SW480 (cell line): ENCODE results near the gene ATP5MC3.

ENCODE experiments used
- DNase-seq: peaks from one replicate; pipeline ENCODE4 v3.0.0-alpha.2; 2016; ENCODE audit warnings: low spot score

ATP5MC3 gene

DNA sequence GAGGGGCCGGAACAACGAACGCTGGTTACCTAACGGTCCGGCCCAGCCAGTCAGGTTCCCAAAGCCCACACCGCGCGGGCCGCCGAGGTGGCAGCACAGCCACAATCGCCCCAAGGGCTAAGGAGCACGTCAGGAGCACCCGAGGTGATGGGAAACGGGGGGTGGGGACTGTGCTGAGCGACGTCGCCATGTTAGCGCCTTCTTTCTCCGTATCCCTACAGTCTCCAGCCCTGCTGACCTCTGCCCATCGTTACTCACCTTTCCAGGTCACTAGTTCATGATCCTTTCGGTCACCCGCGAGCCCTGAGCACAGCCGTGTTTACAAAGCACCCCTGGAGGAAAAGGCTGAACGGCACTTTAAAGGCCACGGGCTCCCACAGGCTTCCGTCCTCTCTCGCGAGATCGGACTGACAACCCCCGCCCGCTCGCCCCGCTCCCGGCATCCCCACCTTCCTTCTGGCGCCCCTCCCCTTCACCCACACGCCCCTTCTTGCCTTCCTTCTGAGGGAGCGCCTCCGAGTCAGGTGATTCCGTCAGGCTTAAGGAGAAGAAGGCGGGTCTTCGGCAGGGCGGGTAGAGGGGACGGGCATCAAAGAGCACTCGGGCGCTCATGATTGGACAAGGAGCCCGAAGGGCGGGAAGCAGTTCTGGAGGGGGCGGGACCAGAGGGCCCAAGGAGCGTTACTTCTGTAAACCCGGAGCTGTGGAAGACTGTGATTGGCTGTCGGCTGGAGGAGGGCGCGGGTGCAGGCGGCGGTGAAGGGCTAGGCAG, 13.5 kb downstream of the ATP5MC3 start, which contains the start of gene ATF2:
Gene ATF2 (minus strand): TSS at position 412 of the 772 bp plus-strand sequence. CDS start 31,760 bp downstream, outside the sequence.
- peak; percentile 98 for DNase-seq

DNA sequence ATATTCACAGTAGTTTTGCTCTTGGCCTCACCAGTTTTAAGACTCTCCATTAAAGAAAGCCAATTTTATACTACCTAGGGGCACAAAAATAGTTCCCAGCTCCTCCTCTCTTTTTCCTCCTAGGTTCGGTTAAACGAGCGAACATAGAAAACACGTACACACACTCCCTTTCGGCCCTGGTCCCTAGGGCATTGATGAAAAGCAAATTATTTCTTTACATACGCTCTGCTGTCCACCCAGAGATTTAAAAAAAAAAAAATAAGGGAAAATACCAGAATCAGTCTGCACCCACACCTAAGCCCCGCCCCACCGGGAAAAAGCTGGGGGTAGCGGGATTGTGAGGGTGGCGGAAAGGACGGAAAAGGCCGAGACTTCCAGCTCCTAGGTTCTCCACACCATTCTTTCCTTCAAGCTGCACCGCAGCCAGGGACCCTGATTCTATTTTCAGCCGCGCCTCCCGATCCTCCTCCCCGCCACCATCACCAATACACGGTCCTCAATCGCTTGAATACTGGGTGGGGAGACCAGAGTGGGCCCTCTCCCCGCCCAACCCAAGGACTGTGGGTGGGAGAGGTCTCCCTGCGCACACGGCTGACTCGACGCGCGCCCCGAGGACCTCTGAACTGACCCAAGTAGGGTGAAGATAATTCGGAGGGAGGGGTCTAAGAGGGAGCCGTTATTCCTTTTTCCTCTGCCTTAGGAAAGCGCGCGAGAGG, 14.3 kb downstream of the ATP5MC3 start:
- DNase-seq, result peak; percentile 42

- DNase-seq, result no peak
These were observed 15.2 kb downstream of the ATP5MC3 start for GRCh38 chr2:175166216-175166824.

- DNase-seq, result no peak
These were observed 17.3 kb downstream of the ATP5MC3 start for GRCh38 chr2:175164235-175164634.

GRCh38 chr2:175158894-175159293, 22.6 kb downstream of the ATP5MC3 start:
- DNase-seq, result no peak

DNA sequence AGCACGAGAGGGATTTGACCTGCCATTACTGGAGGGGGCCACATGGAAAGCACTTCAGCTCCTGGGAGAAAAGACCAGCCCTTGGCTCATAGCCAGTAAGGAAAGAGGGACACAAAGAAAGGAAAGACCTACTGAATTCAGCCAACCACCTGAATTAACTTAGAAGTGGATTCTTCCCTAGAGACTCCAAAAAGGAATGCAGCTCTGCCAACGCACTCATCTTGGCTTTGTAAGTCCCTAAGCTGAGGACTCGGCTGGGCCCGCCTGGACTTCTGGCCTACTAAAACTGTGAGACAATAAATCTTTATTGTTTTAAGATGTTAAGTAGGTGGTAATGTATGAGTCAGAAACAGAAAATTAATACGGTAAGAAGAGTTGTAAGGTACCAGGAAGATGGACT, 25.0 kb downstream of the ATP5MC3 start:
- DNase-seq, result no peak

DNA sequence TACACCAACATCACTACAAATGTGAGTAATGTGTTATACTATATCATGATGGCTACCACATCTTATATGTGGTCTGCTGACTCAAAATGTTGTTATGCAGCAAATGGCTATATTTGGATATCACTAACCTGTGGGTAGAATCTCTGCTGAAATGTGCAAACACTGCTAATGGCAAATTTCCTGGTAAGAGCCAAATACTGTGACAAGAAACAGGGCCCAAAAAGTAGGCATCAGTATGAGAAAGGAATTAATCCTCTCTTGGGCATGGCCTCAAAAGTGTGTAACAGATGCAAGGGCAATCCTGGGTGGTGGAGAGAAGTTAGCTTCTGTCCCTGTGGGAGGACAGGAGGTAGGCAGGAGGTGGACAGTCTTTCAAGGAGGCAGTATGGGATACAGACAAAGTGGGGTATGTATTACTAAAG, 26.8 kb downstream of the ATP5MC3 start:
- DNase-seq, result peak; percentile 47

DNA sequence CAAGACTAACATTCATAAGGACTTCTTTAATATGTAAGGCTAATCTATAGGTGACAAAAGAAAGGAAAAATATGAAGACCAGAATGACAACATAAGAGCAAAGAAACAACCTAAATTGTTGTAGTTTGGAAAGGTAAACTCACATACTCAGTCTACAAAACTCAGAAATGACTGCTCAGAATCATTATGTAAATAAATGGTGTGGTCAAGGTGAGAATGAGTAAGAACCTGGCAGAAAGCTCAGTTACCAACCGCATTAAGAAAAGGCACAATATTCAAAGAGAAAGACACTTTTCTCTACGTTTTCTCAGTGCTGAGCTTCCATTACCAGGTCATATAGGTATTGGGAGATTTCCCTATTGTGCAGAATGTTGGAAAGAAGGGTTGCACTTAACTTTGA, 29.3 kb downstream of the ATP5MC3 start:
- DNase-seq, result no peak

DNA sequence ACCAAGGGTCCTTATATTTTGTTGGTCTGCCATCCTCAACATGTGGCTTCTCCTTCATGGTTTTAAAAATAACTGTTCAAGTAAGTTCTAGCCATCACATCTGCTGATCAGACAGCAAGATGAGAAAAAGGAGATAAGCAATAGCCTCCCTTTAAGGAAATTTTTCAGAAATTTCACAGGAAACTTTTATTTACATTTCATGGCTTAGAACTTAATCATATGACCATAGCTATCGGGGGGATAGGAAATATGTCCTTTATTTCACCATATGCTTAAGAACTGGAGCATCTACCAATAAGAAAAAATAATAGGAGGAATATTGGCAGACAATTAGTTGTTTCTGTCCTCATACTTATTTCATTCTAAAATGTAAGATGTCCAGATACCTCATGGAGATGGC, 29.7 kb downstream of the ATP5MC3 start:
- DNase-seq, result no peak

DNA sequence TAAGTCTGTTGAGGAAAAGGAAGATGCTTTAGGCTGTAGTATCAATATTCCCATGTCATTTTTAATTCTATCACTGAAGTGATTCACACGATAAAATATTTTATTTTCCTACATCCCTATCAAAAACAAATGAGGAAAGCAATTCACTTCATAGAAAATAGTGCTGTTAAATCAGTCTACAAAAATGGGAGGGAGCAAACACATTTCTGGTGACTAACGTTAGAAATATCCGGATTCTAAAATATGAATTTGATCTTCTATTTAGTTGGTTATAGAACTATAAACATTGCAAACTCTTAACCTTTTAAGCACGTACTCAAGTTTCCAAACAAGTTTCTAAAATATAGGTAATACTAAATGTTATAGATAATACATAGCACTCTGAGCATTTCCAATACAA, 34.3 kb downstream of the ATP5MC3 start:
- no peak for DNase-seq

- no peak for DNase-seq
These were observed 37.8 kb downstream of the ATP5MC3 start for GRCh38 chr2:175143678-175144077.

DNA sequence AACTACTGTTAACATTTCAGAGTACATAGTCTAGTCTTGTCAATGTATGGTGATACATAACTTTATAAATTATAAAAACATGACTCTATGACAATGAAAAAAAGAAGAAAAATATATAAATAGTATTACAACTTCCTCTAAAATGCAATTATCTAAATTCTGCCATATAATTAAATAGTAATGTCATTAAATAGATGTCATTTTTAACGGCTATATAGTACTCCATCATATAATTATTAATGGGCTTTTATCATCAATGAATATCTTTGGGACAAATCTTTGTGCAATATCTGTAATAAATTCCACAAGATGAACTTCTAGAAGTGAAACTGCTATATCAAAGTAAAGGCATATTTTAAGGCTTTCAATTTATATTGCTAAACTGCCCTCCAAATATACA, 38.3 kb downstream of the ATP5MC3 start:
- DNase-seq, result no peak

DNA sequence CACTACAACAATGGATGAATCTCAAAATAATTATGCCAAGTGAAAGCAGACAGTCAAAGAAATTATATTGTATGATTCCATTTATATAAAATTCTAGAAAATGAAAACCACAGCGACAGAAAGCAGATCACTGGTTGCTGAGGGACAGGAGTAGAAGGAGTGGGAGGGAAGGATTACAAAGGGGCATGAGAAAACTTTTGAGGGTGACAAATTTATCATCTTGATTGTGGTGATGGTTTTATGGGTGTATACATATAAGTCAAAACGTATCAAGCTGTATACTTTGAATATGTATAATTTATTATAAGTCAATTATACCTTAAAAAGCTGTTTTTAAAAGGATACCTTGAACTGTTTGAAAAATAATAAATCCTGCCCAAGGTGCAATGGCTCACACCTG, 41.2 kb downstream of the ATP5MC3 start:
- no peak for DNase-seq

DNA sequence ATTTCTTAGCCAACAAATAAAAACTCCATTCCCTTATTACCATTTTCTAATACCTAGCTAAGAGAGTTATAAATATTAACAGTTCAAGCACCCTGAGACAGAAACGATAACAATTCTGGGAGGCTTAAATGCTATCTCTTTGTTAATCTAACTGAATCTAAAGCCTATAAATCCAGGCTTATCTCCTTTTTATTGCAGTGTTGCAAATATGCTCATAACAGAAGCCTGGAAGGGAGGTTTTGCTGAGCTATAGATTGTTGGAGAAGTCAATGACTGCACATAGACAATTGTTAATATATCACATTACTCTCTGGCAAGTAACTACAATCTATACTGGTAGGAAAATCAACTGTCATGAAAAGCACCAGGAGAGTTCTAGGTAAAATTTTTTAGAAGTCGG, 43.7 kb downstream of the ATP5MC3 start:
- no peak for DNase-seq

GRCh38 chr2:175136334-175137215, 44.9 kb downstream of the ATP5MC3 start:
- DNase-seq, result no peak

DNA sequence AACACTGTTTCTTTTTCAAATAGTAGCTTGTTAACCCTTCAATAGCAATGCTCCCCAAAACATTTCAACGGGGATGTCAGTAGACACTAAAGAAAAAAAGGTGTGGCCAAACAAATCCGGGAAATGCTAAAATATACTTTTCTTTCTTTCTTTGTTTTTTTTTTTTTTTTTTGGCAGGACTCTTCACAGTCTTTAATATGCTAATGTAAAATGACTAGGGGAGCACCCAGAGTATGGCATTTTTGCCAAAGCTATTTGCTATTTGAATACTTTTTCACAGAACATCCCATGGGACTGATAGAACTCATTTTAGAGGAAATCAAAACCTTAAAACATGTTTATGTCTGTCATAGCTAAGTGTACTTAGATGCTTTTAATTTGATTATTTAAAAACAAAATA, 45.6 kb downstream of the ATP5MC3 start:
- no peak for DNase-seq

GRCh38 chr2:175135177-175135576, 46.3 kb downstream of the ATP5MC3 start:
- no peak for DNase-seq

DNA sequence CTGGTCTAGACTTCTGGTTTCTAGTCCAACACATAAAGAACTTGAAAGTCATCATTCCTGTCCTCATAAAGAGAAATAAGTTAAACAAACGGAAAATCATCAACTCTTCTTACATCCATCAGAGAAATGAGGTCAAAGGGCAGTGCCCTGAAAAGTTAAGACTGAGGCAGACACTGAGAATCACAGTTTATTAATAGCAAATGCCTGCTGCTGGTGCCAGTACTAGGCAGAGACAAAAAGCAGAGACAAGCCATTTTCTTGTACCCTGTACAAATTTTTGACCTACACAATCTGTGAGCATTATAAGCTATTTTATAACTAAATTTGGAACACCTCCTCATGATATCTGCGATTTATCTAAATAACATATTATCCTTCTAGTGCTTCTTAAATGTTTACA, 50.3 kb downstream of the ATP5MC3 start:
- no peak for DNase-seq

GRCh38 chr2:175126661-175127060, 54.8 kb downstream of the ATP5MC3 start:
- DNase-seq, result no peak
